GM11168 (cell line): ENCODE results near the gene PLCG1.

ENCODE experiments used
- in situ Hi-C: fragments of 300-500 bp; cut with MboI; formaldehyde crosslinking; loops from one replicate; pipeline ENCODE4 v1.12.0; 2022; ENCODE audit warnings: low sequenced_read_pairs; ENCODE audit not compliant: unreplicated experiment

Gene PLCG1

DNA sequence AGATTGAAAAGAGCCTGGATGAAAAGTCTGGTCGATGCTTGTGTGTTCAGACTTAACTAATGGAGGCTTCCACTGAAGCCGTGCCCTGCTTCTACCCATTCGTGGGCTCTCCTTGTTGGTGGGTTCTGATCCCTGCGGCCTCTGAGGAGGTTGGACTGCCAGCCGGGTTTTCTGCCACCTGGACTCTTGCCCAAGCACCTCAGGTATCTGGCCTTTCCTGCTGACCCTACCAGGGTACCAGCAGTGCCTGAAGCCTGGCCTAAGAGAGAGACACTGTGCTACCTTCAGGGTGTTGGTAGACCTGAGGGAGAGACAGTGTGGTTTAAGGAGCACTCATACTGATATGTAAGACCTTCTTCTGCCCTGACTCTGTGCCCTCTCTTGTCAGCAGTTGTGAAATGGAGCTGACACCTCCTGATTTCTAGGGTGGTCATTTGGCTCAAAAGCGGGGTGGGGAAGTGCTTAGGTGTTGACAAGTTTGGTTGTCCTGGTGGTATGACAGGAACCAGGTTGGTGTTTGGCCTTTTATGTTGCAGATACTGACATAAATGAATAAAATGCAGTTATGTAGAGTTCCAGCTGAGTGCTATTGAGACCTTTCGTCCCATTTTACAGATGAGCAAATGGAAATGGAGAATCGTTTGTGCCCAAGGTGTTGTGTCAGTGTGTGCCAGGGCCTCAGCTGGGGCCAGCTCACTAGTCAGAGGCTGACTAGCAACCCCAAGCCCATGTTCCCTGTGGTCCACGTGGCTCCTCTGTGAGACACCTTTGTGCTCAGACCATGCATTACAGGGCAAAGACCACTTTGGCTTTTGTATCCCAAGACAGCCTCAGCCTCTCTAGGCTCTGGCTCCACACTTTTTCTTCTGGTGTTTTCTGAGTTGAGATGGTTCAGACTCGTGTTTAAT lies 3.1 kb downstream of the PLCG1 start:
- in situ Hi-C loops, result no loop called here

DNA sequence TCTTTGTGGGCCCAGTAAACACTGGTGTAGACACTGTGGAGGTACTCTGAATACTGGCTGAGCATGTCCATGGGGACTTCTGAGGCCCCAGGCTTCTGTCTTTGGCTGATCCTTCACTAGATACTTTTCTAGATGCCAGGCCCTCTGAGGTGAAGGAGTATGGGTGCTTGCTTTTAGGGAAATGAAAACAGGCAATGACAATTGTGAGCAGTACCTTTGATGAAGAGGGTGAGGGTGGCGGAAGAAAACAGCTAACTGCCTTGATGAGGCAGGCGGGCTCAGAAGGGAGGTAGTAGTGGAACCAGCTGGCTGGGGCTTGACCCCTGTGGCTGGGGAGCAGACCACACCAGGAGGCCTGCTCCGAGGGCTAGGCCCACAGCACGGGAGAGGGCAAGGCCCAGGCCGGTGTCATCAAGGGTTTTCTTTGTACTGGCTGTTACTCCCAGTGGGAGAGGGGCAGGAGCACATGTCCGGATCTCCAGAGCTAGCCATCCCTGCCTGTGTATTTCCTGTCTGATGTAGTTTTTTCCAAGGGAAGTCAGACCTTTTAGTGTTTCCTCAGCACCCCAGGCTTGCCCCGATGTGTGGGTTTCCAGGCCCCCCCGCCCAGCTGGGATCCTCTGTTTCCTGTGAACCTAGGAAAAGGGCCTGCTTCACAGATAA lies 3.9 kb downstream of the PLCG1 start:
- in situ Hi-C loops, result no loop called here

DNA sequence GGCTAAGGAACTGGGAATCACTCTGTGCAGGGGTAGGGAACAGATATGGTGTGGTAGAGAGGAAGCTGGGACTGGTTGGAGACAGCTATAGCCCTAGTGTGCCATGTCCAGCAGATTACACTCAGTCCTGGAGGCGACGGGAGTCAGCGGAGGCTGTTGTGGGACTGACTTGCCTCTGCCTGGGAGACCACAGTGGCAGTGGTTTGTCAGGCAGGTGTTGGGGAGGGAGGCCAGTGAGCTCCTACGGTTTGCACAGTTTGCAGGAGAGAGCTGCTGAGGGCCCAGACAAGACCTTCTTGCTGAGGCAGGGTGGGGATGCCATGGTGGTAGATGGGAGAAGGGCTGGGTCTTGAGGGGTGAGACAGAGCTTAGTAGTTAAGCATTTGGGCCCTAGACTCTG lies 4.9 kb downstream of the PLCG1 start:
- in situ Hi-C loops, result no loop called here

DNA sequence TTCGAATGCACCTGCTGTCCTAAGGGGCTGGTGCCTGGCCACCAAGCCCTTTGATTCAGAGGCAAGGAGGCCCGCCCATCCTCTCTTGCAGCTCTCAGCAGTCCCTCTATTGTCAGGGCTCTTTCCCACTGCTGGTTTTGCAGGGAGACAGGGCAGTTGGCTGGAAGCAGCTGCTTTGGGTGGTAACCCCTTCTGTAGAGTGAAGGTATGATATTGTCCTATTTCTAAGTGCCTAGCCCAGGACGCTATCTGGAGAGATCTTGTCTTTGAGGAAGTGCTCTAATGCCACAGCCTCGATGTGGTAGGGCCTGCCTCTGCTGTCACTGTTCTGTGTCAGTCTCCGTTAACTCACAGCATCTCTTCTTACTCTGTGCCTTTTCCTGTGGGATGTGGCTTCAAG lies 5.6 kb downstream of the PLCG1 start:
- in situ Hi-C loops, result no loop called here

DNA sequence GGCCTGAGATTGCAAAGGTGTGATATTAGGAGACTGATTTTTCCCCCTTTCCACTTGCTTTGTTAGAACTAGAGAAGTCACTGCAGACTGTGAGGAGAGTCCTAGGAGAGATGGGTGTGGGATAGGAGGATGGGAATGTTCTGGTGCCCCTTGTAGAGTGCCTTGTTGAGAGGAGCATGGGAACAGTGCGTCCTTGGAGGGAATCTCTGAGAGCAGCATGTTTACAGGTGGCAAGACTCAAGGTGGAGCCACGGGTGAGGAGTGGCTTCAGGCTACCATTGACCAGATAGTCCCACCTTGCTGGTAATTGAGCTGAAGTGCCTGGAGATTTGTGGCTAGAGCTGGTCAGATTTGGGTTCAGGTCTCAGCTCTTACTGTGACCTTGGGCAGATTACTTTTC lies 6.0 kb downstream of the PLCG1 start:
- in situ Hi-C loops, result no loop called here

DNA sequence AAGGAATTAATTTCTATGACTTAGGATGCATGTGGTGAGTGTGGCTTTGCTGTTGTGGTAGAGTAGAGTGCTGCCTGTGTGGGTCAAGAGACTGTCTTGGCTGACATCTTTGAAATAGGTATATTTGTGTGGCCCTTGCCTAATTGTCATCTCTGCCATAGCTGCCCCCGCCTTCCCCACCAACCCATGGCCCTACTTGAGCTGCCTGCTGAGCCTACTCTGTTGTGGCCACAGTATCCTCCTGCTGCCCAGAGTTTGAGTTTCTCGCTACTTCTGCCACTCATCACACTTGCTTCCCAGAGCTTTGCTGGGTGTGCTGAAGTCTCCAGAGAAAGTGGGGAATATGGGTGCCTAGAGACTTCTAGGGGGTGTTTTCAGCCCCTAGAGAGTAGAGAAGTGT lies 8.0 kb downstream of the PLCG1 start:
- in situ Hi-C loops, result no loop called here

DNA sequence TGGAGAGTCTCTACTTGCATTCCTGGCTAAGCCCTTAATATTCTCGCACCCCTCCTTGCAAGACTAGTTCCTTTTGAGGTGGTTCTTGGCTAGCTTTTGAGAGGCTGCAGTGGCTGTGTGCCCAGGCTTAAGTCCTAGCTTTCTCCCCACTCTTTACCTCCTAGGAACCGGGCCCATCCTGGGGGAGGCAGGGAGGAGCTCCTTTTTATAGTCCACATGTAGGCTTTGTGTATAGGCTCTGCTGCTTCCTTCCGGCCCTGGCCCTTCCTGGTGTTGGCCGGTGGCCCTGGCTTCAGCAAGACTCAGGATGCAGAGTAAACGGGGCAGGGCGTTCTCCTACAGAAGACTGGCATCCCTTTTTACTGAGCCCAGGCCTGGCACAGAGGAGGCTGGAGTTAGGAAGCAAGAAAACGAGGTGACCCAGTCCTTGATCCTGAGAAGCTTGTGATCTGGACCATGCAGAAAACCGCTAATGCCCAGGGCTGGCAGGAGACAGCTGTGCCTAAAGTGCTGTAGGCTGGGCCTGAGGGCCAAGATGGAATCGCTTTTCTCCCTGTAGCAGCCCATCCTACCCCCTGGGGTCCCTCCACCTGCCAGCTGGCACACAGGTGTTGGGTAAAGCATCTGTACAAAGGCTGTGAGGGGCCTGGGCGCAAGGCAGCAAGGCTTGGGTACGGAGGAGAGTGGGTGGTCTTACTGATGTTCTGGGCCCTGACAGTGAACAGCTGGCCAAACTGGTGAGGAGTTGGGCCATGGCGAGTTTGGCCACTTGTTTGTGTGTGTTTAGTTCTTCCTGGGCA lies 8.7 kb downstream of the PLCG1 start:
- in situ Hi-C loops, result no loop called here

DNA sequence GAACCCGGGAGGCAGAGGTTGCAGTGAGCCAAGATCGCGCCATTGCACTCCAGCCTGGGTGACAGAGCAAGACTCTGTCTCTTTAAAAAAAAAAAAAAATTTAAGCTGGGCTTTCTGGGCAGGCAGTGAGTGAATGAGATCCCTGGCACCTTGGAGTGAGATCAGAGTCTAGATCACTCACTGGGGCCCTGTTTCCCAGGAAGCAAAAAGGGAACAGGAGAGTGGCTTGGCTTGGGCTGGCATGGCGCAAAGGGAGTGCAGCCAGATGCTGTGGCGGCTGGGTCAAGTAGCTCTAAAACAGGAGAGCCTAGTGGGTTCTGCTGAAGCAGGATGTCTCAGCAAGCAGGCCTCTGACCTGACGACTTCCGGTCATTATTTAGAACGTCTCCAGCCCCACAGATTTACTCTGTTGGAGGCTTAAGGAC lies 10.4 kb downstream of the PLCG1 start:
- in situ Hi-C loops, result no loop called here

DNA sequence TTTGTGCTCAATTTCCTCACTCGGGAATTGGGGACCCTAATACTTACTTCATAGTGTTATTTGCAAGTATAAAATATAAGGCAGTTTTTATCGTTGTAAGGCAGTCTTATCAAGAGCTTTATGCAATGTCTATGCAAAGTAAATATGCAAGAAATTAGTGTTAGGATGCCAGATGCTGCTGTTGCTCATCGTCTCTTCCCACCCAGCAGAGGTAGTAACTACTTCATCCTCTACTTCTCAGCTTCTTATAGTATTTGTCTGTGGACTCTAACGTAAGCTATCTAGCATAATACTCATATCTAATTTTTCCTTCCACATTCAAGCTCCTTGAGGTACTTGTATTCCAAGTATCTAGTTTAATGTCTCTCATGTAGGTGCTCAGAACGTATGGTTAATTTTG lies 11.6 kb downstream of the PLCG1 start:
- in situ Hi-C loops, result no loop called here

DNA sequence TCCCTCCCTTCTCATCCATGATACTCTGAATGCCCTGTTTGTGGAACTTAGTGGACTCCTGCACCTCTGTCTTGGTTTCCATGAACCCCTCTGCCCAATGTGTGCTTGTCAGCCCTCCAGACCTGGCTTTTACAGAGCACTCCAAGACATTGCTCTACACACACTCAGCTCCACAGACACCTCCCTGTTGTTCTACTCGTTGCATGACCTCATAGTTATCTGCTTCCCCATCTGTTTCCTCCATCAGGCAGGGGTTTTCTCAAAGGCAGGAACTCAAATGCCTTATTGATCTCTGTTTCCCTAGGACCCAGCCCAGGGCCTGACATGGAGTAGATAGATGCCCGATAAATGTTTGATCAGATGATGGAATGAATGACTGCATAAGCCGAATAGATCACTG lies 13.3 kb downstream of the PLCG1 start:
- in situ Hi-C loops, result no loop called here

DNA sequence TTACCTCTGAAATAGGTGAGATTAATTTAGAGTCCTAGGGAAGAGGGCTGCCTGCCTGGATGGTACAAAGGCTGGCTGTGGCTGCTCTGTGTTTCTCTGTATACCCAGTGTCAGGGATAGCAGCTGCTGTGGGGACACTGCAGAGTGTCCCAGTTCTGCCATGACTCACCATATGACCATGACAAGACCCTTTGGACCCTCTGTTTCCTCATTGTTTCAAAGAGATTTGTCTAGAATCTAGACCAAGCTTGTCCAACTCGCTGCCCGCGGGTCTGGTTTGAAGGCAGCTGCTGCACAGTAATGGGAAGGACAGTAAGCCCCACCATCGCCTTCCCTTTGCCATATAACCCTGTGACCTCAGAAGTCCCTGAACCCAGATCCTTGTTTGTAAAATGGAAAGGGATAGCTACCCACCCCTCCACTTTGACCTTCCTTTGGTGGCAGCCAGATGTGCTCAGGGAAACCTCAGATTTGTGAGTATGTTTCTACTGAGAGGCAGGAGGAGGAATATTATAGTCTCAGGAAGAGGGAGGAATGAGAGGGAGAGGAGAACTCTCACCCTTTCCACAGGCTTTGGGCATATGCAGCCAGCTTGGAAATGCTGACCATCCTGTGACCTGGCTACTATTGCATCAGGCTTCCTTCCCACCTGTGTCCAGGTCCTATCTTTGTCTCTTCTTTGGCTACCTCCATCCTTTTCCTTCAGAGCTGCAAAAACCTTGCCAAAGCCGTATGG lies 14.0 kb downstream of the PLCG1 start:
- in situ Hi-C loops, result no loop called here

DNA sequence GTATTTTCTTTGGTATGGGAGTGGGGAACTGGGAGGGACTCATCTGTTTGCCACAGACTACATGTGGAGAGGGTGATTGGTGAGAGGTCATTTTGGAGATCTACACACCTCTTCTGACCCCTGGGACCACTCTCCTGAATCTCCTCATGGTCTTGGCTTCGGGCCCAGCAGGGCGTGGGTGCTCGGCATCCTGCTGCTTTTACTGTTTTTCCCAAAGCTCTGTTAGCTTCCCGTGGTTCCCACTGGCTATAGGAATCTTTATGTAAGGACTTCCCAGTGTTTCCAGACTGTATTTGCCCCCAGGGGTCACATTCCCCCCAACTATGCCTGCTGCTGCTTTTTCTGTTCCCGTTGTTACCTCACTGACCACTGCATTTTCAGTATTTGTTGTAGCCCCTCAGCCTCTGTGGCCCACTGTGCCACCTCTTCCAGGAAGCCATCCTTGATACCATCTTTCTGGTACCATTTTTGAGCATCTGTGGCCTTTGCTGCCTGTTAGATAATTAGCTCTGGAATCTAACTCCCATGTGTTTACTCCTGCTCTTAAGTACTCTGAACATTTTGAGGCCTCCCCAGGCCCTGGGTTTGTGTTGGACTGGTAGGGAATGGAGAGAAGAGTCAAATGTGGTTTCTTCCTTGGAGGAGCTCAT lies 14.9 kb downstream of the PLCG1 start:
- in situ Hi-C loops, result no loop called here

DNA sequence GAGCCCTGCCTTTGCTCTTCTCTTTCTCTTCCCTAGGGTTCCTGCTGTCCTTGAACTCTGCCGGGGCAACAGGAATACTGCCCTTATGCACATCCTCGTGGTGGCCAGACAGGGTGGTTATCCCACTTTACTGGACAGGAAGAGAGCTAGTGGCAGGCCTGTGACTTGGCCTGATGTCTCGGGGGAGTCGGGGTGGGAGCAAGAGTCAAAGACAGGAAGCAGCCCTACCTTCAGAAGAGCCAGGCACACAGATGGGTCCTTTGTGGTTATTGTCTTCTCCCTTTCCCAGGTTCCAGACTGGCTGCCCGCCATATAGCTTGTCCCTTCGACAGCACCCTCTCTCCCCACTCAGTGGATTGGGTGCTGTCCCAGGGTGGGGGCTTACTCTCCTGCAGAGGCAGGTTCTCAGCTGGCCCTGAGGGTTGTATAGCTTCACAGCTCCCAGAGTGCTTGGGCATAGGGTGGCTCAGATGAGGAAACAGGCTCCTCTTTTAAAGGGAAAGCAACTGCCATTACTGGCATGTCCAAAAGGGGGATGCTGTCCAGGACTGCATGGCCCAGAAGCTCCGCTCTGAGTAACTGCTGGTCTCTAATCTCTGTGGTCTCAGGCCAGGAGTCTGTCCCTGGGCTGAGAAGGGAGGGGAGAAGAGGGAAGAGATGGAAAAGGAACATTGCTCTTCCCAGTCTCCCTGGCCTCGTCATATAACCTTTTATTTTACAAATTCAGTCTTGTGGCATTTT lies 17.3 kb downstream of the PLCG1 start:
- in situ Hi-C loops, result no loop called here

DNA sequence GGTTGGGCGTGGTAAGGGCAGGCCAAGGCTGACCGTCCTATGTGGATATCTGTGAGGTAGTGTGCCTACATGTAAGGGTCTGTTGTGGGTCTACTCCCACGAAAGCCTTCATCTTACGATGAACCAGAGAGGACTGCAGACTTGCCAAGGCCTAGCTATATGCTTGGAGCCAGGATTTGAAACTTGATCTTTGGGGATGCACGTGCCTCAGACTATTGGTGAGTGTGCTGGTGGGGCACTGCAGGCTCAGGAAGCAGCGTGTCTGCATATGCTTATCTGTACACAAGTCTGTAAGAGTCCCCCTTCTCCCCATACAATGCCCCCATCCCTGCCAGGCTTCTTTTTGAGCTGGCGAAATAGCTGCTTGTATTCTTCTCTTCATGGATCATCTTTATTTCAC lies 17.9 kb downstream of the PLCG1 start:
- in situ Hi-C loops, result no loop called here

DNA sequence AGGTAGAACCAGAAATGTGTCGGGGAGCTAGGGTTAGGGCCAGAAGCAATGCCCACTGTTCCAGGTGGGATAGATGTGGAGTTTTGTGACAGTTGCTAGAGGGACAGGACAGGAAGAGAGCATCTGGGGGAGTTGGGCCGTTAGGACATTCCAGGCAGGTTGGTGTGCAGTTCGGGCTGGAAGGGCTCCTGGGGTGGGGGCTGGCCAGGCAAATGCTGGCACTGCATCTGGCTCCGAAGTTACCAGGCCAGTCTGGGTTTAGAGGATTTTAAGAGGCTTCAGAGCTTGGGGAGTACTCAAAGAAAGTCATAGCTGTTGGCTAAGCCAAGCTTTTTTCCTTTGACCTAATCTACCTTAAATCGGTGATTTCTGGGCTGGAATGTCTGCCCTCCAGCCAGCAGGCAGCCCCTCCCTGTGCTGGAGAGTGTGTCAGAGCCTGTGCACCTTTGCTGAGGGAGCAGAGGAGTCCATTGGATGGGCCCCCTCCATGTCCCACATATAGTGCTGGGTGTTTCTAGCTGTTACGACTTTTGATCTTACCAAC lies 20.8 kb downstream of the PLCG1 start:
- in situ Hi-C loops, result no loop called here

DNA sequence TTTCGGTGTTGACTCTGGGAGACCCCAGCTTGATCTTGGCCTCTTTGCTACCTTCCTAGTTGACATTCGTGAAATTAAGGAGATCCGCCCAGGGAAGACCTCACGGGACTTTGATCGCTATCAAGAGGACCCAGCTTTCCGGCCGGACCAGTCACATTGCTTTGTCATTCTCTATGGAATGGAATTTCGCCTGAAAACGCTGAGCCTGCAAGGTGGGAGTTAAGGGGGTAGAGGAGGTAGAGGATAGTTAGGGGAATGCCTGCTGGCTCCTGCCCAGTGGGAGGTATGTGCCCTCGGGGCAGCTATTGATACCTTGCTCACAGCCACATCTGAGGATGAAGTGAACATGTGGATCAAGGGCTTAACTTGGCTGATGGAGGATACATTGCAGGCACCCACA lies 22.2 kb downstream of the PLCG1 start:
- in situ Hi-C loops, result no loop called here

DNA sequence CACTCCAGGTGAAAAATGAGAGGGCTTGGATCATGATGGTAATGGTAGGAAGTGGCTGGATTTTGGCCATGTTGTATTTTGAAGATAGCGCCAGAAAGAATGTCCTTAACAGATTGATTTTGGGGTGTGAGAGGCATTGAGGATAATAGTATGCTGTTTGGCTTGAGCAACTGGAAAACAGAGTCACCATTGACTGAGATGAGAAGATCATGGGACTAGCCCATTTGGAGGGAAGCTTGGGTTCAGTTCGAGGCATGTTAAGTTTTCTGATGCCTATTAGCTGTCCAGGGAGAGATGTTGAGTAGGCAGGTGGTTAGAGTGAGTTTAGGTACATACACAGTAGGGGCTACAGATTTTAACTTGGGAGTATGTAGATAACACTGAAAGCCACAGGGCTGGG lies 23.3 kb downstream of the PLCG1 start:
- in situ Hi-C loops, result no loop called here

DNA sequence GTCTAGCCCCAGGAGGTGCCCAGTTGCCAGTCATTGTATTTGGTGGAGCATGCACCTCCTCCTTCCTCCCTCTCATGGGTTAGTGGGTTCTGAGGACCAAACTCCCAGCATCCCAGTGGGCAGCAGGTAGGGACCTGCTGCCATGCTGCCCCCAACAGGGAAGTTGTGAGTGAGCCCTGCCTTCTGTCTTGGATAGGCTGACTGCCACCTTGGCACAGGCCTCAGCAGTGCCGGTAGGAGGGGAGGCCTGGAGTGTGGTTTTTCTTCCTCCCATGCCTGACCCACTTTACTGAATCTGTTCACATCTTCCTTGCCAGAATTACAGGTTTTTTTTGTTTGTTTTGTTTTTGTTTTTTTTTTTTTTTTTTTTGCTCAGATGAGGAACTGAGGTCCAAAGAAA lies 24.5 kb downstream of the PLCG1 start:
- in situ Hi-C loops, result no loop called here

DNA sequence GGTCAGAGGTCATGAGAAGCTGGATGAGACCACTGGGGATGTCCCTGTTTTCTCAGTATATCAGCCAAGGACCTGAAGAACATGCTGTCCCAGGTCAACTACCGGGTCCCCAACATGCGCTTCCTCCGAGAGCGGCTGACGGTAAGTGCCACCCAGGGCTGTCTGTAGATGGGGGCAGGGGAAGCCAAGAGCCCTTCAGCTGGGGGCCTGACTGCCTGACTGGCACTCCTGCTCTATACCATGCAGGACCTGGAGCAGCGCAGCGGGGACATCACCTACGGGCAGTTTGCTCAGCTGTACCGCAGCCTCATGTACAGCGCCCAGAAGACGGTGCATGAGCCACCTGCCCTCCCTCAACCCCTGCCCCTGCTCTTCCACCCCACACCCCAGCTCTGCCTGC lies 25.1 kb downstream of the PLCG1 start:
- in situ Hi-C loops, result no loop called here
